Left lung (tissue), 10 donors: ENCODE data around the gene TBXAS1. TPM values are rescaled to one million over a fixed set of nuclear protein-coding genes. Genes with fewer than 3 reads are reported as not detected.

Experiments
- ATAC-seq: fragments of 200-7000 bp; cut with Tn5 transposase; one replicate; pipeline ENCODE4 v1.9.1; 2020; ENCODE audit warnings: moderate library complexity
- DNase-seq, 4 donors: peaks; one replicate each; pipeline ENCODE4 v3.0.0-alpha.2; 2013 to 2020
- H3K27ac ChIP-seq, 2 donors: fragments of 200-600 bp; sonication (generic) in 1 of 2; one replicate each; pipeline versions ENCODE4 v1.5.0 to v1.8.0; 2020 to 2021
- H3K27me3 ChIP-seq, 2 donors: fragments of 200-600 bp; sonication (generic) in 1 of 2; one replicate each; pipeline versions ENCODE4 v1.5.0 to v1.8.0; 2020 to 2021
- H3K36me3 ChIP-seq, 2 donors: fragments of 200-600 bp; sonication (generic) in 1 of 2; one replicate each; pipeline versions ENCODE4 v1.5.0 to v1.8.0; 2020 to 2021
- H3K4me1 ChIP-seq, 2 donors: fragments of 200-600 bp; one replicate each; pipeline ENCODE4 v1.8.0; 2021
- H3K4me3 ChIP-seq, 2 donors: fragments of 200-600 bp; sonication (generic) in 1 of 2; one replicate each; pipeline versions ENCODE4 v1.5.0 to v1.8.0; 2020 to 2021; ENCODE audit warnings: mild to moderate bottlenecking in 1 of 2
- H3K9me3 ChIP-seq, 2 donors: fragments of 200-600 bp; sonication (generic) in 1 of 2; one replicate each; pipeline versions ENCODE4 v1.5.0 to v1.8.0; 2020 to 2021
- intact Hi-C, 2 donors: fragments of 100-400 bp; cut with DNase I; formaldehyde crosslinking; loops; one replicate each; pipeline versions ENCODE4 v1.11.2 to v1.14.2; 2022
- polyA plus RNA-seq, 6 donors: library from polyadenylated mRNA; unstranded; fragments of 120-200 nt; gene quantifications; one replicate each; pipeline ENCODE4 v1.2.1, GENCODE V29; 2013; ENCODE audit not compliant: insufficient read length in 6 of 6
- total RNA-seq, 2 donors: library from RNA; stranded (reverse); fragmentation: NEBNext Ultra II Directional; extraction: Animal tissue kit (Norgen Biotek cat#: 25700); gene quantifications; one replicate each; pipeline ENCODE4 v1.2.1, GENCODE V29; 2021
- TF ChIP-seq, protein P1 (sequence below), 2 donors: fragments of 200-600 bp; sonication (generic) in 1 of 2; IDR thresholded peaks; one replicate each; pipeline versions ENCODE4 v1.5.0 to v1.8.0; 2021; ENCODE audit warnings: antibody characterized with exemption in 2 of 2
- donor health status: DM: no; HTN: yes; CAD: no.
- donor health status: DM: no; HTN: no; CAD: no.

TBXAS1 gene
- total and polyA plus RNA-seq, 8 donors: 8.2 to 103 (median 9.6) TPM

DNA sequence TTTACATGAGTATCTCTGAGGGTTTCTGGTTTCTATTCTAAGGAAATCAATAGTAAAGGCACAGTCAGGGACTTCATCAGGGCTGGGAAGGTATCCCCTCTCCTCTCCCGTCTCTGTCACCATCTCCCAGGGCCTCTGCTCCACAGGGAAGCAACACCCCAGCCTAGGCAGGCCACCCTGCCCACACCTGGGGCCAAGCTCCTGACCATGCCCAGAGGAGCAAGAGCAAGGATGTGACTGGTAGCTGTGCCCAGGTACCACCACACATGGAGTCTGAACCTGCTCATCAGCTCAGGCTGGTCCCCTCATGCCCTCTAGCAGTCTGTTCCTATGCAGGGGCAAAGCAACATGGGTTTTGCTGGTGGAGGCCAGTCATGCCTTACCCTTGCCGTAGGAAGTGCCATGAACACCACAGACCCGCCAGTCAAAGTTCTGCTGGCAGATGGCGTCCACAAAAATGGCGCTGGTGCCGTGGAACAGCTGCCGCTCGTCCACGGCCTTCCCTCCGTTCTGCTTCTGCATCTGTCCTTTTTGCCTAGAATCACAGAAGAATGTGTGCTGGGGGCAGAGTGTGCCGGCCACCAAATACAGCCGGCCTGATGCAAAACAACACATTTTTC lies 196.9 kb downstream of the TBXAS1 start:
- DNase-seq: no peak
- TF ChIP-seq, protein P1, sequence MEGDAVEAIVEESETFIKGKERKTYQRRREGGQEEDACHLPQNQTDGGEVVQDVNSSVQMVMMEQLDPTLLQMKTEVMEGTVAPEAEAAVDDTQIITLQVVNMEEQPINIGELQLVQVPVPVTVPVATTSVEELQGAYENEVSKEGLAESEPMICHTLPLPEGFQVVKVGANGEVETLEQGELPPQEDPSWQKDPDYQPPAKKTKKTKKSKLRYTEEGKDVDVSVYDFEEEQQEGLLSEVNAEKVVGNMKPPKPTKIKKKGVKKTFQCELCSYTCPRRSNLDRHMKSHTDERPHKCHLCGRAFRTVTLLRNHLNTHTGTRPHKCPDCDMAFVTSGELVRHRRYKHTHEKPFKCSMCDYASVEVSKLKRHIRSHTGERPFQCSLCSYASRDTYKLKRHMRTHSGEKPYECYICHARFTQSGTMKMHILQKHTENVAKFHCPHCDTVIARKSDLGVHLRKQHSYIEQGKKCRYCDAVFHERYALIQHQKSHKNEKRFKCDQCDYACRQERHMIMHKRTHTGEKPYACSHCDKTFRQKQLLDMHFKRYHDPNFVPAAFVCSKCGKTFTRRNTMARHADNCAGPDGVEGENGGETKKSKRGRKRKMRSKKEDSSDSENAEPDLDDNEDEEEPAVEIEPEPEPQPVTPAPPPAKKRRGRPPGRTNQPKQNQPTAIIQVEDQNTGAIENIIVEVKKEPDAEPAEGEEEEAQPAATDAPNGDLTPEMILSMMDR (IDR thresholded peaks at IDR 0.05): no peak
- intact Hi-C loops: no loop called here
- no peak overlapping the region for H3K4me3 ChIP-seq
- H3K36me3 ChIP-seq: peaks cover 0 to 90% of the 10 kb centered on the region in 2 donors
- no peak overlapping the region for H3K27ac ChIP-seq
- H3K9me3 ChIP-seq: no peaks in the 10 kb centered on the region
- no peaks in the 10 kb centered on the region for H3K27me3 ChIP-seq
- ATAC-seq: no peak
- no peaks in the 10 kb centered on the region for H3K4me1 ChIP-seq

DNA sequence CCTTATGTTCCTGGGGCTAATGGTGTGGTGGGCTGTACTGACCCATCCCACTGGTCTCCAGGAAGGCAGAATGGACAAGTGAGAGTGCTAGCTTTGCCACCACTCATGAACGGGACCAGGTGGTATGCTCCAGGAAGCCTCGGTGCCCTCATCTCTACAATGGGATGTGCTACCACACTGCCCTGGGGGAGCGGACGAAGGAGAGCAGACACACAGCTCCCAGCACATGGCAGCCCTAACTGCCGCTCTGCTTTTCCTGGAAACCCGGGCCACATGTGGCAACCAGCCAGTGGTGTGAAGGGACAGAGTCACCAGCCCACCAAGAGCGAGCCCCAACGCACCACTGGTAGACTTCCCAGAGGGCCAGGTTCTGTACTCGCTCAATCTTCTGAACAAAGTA lies 197.9 kb downstream of the TBXAS1 start:
- intact Hi-C loops: no loop called here
- ATAC-seq (no peak), DNase-seq (no peak)
- H3K27me3 ChIP-seq: no peaks in the 10 kb centered on the region
- H3K9me3 ChIP-seq: no peaks in the 10 kb centered on the region
- peaks cover 0 to 84% of the 10 kb centered on the region in 2 donors for H3K36me3 ChIP-seq
- no peaks in the 10 kb centered on the region for H3K4me1 ChIP-seq
- TF ChIP-seq, protein P1 (IDR thresholded peaks at IDR 0.05): no peak
- no peak overlapping the region for H3K27ac ChIP-seq
- H3K4me3 ChIP-seq: no peak overlapping the region

DNA sequence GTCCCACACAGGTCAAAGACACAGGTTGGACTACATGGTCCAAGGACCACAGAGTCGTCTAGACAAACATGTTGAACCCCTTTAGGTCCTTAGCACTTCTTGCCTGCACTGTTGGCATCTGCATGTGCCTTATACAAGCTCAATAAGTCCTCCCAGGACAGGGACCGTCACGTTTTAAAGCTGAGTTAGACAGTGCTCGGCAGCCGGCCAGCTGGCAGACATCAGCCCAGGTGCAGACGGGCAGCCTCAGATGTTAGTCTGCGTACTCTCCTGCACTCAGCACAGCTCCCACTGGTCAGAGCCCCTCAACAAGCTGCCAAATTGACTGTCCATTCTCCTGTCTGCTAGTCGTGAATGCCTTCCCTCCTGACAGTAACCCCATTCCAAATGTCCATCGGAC lies 198.8 kb downstream of the TBXAS1 start:
- Histone ChIP-seq H3K9me3 (no peaks in the 10 kb centered on the region), H3K4me1 (no peaks in the 10 kb centered on the region), H3K36me3 (peaks cover 0 to 83% of the 10 kb centered on the region in 2 donors), H3K27ac (no peak overlapping the region), H3K4me3 (no peak overlapping the region), H3K27me3 (no peaks in the 10 kb centered on the region)
- no peak for ATAC-seq
- intact Hi-C loops: no loop called here
- TF ChIP-seq, protein P1 (IDR thresholded peaks at IDR 0.05): no peak
- no peak for DNase-seq

DNA sequence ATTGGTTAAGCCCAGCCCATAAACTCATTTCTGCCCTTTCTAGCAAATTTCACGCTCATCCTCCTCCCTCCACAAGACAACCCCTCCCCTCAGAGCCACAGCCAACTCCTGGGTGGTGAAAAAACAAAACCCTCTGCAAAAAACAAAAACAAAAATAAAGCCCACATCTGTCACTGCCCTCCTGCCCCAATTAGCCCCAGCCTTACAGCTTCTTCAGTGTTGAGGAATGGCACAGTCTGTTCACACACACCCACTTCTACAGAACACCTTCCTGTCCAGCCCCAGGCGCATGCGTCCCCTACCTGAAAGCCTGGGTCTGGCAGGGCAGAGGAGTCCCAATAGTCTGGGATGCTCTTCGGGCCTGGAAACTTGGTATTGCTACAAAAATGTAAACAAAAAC lies 199.2 kb downstream of the TBXAS1 start:
- Histone ChIP-seq H3K4me1 (no peaks in the 10 kb centered on the region), H3K9me3 (no peaks in the 10 kb centered on the region), H3K4me3 (no peak overlapping the region), H3K27me3 (no peaks in the 10 kb centered on the region), H3K36me3 (peaks cover 0 to 83% of the 10 kb centered on the region in 2 donors), H3K27ac (no peak overlapping the region)
- intact Hi-C loops: no loop called here
- DNase-seq (no peak), ATAC-seq (no peak)
- TF ChIP-seq, protein P1 (IDR thresholded peaks at IDR 0.05): no peak

DNA sequence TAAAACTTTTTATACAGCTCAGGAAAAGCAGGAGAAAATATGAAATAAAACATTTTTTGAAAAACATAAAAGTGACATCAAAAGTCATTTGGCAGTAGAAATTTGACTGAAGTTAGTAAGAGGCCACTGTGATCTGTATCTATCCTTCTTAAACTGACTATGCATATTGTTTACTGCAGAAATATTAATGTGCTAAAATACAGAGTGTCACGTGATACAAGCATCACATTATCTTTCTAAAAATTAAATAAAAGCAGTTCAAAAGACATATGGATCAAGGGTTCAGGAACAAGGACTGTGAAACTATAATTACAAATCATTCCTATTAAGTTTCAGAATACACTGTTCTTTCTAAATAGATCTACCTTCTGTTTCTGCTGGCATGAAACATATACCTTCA lies 200.0 kb downstream of the TBXAS1 start:
- Histone ChIP-seq H3K27me3 (no peaks in the 10 kb centered on the region), H3K9me3 (no peaks in the 10 kb centered on the region), H3K36me3 (peaks cover 0 to 83% of the 10 kb centered on the region in 2 donors), H3K4me3 (no peak overlapping the region), H3K27ac (no peak overlapping the region), H3K4me1 (no peaks in the 10 kb centered on the region)
- TF ChIP-seq, protein P1 (IDR thresholded peaks at IDR 0.05): no peak
- intact Hi-C loops: no loop called here
- ATAC-seq: no peak
- no peak for DNase-seq
